ENCODE data around the gene PNKD.

GRCh38 chr2:218327451-218328210 is 57.3 kb downstream of the PNKD start:
- no peak for TF ChIP-seq EZH2phosphoT487 (IDR thresholded peaks at IDR 0.05; ENCODE audit: low read depth, severe bottlenecking, unreplicated experiment)
- no peak for TF ChIP-seq CTCF (IDR thresholded peaks at IDR 0.05; ENCODE audit: poor library complexity)

All from hepatocyte (in vitro differentiated cells).